GM12878 (cell line): ENCODE measurements around the gene MTHFD1L. TPM values are rescaled to one million over a fixed set of nuclear protein-coding genes. Genes with fewer than 3 reads are reported as not detected.

Experiments used
- BCL11A ChIP-seq: IDR thresholded peaks from 2 replicates; pipeline ENCODE4 v1.6.1; 2011; ENCODE audit warnings: low read depth, low read length
- E4F1 ChIP-seq: fragments of 450-650 bp; IDR thresholded peaks from 2 replicates; pipeline ENCODE4 v1.6.1; 2018; ENCODE audit warnings: borderline replicate concordance, mild to moderate bottlenecking; ENCODE audit not compliant: partially characterized antibody
- NFIC ChIP-seq: IDR thresholded peaks from 2 replicates; pipeline ENCODE4 v1.6.1; 2012; ENCODE audit warnings: low read depth, mild to moderate bottlenecking, inconsistent platforms, low read length, moderate library complexity
- RAD21 ChIP-seq: IDR thresholded peaks from 2 replicates; pipeline ENCODE4 v1.6.1; 2011; ENCODE audit warnings: mild to moderate bottlenecking, low read depth, low read length, moderate library complexity; ENCODE audit not compliant: insufficient read depth
- REST ChIP-seq: IDR thresholded peaks from 2 replicates; pipeline ENCODE4 v1.6.1; 2012; ENCODE audit warnings: mild to moderate bottlenecking, low read depth, low read length
- polyA plus RNA-seq, 11 experiments: library from polyadenylated mRNA; depleted of rRNA in 4 of 11; unstranded in 6 of 11; stranded (reverse) in 5 of 11; fragments of >200 nt; fragmentation: Nextera tagmentation in 4 of 11; fragmentation: Illumina TruSeq in 1 of 11; extraction: Ambion mirVana in 4 of 11; extraction: Trizol in 1 of 11; gene quantifications; 1 replicate in 1 of 11; 2 replicates in 10 of 11; pipeline versions ENCODE4 v1.2.1 to v1.2.3, GENCODE V29; 2011 to 2016; ENCODE audit warnings: inconsistent platforms in 2 of 11, missing spikeins in 2 of 11, low read depth in 1 of 11
- small RNA-seq: library from RNA; depleted of rRNA; stranded (forward); fragments of <200 nt; gene quantifications from one replicate; pipeline ENCODE3, GENCODE V24; 2014
- total RNA-seq, 4 experiments: library from RNA; depleted of rRNA in 3 of 4; stranded (reverse); fragments of >200 nt in 3 of 4; fragmentation: Illumina TruSeq in 1 of 4; extraction: Trizol in 1 of 4; gene quantifications; 2 replicates each; pipeline versions ENCODE4 v1.2.1 to v1.2.3, GENCODE V29; 2013 to 2021

MTHFD1L gene
- total and polyA plus RNA-seq, 10 of the 15 experiments (the other 5 are each of a cell fraction or from before 2014, with no cell fraction given) = 11.7 to 75.5 (median 28.8) TPM

- no peak for TF ChIP-seq REST
- no peak for TF ChIP-seq BCL11A
- TF ChIP-seq E4F1 = no peak
- no peak for TF ChIP-seq RAD21
- TF ChIP-seq NFIC = no peak
Observed at GRCh38 chr6:151149793-151150192, 284.3 kb downstream of the MTHFD1L start (continued).

Small RNAs within 50 kb of the gene (small RNA-seq; reads per million reads assigned to genes)
- gene RNU6-302P = not detected
